ENCODE data around the gene FCER1G.

Gene FCER1G

DNA sequence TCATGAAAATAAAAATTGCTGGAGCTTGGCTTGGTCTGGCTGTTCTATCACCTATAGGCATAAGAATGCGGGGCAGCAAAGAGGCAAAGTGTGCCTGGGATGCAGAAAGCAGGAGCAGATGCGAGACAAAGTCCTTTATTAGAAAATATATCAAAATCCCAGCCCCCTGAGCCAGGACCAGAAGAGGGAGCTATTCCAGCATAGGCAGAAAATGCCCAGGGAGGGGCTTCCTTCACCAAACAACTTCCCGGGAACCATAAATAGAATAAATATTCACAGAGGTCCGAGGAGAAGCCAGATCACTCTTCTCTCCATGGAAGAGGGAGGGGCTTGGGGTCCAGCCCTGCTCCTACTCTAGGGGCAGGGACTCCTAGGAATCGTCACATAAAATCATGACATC, 43.9 kb upstream of the FCER1G start:
- H3K9me3 ChIP-seq (ENCODE audit: control insufficient read depth, insufficient read depth, low read depth, low read length), result no peaks in the 10 kb centered on the region
- H3K4me1 ChIP-seq (ENCODE audit: control insufficient read depth, insufficient read depth, low read length), result no peaks in the 10 kb centered on the region
- CTCF ChIA-PET, result interaction anchor here (0.6 to 1.0 kb wide), 4 partner anchors 10 to 66 kb away, joined by 3 to 4 read pairs (median 4); no protein-coding TSS in a partner anchor
- H3K27ac ChIP-seq (ENCODE audit: extremely low read depth, low read depth, low read length), result no peak overlapping the region
- H3K36me3 ChIP-seq (ENCODE audit: control insufficient read depth in 2 of 2, insufficient read depth in 1 of 2, low read length in 2 of 2), result peaks cover 16 to 82% of the 10 kb centered on the region in 2 experiments; a peak in 2 of 3 replicates
- H3K4me3 ChIP-seq (ENCODE audit: low read depth, low read length), result no peak overlapping the region
- POLR2A ChIA-PET, result interaction anchor here (1.0 kb wide), 1 partner anchor 9 kb away, joined by 3 read pairs; no protein-coding TSS in a partner anchor
- TF ChIP-seq, protein P1, sequence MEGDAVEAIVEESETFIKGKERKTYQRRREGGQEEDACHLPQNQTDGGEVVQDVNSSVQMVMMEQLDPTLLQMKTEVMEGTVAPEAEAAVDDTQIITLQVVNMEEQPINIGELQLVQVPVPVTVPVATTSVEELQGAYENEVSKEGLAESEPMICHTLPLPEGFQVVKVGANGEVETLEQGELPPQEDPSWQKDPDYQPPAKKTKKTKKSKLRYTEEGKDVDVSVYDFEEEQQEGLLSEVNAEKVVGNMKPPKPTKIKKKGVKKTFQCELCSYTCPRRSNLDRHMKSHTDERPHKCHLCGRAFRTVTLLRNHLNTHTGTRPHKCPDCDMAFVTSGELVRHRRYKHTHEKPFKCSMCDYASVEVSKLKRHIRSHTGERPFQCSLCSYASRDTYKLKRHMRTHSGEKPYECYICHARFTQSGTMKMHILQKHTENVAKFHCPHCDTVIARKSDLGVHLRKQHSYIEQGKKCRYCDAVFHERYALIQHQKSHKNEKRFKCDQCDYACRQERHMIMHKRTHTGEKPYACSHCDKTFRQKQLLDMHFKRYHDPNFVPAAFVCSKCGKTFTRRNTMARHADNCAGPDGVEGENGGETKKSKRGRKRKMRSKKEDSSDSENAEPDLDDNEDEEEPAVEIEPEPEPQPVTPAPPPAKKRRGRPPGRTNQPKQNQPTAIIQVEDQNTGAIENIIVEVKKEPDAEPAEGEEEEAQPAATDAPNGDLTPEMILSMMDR (tag by site-specific recombination; IDR thresholded peaks at IDR 0.05), result 0 out of 2 replicates have a peak, but pooled peaks have one; percentile 8
- no peak for TF ChIP-seq ZNF626 (tag by site-specific recombination; IDR thresholded peaks at IDR 0.05)

DNA sequence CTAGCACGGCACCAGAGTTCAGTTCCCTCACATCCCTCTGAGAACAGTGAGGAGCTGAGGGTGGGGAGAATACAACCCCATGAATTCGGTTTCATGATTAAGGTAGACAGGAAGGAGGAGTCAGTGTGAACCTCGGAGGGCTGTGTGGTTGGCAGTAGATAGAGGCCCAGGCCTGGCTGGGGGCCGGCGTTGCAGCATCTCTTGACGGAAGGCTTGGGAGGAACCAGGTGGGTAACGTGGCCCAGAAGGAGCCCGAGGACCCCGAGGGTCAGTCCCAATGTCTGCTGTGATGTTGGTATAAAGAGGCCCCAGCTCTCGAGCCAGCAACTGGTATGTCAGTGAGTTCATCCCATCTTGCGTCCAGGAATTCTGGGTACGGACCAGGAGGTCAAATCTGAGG, 43.4 kb upstream of the FCER1G start:
- H3K4me3 ChIP-seq (ENCODE audit: low read depth, low read length), result no peak overlapping the region
- H3K36me3 ChIP-seq (ENCODE audit: control insufficient read depth in 2 of 2, insufficient read depth in 1 of 2, low read length in 2 of 2), result peaks cover 16 to 82% of the 10 kb centered on the region in 2 experiments; a peak in 2 of 3 replicates
- no peak for TF ChIP-seq SCRT2 (tag by site-specific recombination; IDR thresholded peaks at IDR 0.05)
- TF ChIP-seq, protein P2, sequence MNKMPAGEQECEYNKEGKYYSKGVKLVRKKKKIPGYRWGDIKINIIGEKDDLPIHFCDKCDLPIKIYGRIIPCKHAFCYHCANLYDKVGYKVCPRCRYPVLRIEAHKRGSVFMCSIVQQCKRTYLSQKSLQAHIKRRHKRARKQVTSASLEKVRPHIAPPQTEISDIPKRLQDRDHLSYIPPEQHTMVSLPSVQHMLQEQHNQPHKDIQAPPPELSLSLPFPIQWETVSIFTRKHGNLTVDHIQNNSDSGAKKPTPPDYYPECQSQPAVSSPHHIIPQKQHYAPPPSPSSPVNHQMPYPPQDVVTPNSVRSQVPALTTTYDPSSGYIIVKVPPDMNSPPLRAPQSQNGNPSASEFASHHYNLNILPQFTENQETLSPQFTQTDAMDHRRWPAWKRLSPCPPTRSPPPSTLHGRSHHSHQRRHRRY (tag by site-specific recombination; IDR thresholded peaks at IDR 0.05), result no peak
- H3K9me3 ChIP-seq (ENCODE audit: control insufficient read depth, insufficient read depth, low read depth, low read length), result no peaks in the 10 kb centered on the region
- H3K27ac ChIP-seq (ENCODE audit: extremely low read depth, low read depth, low read length), result no peak overlapping the region
- no peaks in the 10 kb centered on the region for H3K4me1 ChIP-seq (ENCODE audit: control insufficient read depth, insufficient read depth, low read length)
- POLR2A ChIA-PET, result interaction anchor here (1.0 kb wide), 1 partner anchor 10 kb away, joined by 3 read pairs; no protein-coding TSS in a partner anchor
- CTCF ChIA-PET, result interaction anchor here (0.6 to 1.0 kb wide), 5 partner anchors 9 to 142 kb away, joined by 3 to 4 read pairs (median 3); no protein-coding TSS in a partner anchor

DNA sequence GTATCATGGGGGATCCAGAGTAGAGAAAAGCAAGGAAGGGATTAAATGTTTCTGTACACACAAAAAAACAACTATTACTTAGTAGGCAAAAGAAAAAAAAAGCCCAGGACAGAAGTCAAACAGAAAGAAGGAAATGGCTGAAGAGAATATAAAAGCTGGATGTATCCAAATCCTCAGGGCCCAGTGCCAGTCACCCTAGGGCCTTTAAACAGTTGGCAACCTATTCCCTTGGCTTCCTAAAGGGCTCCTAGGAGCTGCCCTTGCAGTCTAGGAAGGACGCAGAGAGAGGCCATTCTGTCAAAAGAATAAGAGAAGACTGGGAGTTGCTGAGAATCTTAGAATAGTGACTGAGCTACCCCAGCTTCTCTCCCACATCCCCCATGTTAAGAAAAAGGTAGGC, 42.7 kb upstream of the FCER1G start:
- CTCF ChIA-PET, result interaction anchor here (0.6 to 1.1 kb wide), 3 partner anchors 20 to 141 kb away, joined by 3 to 4 read pairs (median 3); no protein-coding TSS in a partner anchor
- POLR2A ChIA-PET, result interaction anchor here (2.1 kb wide), 1 partner anchor 10 kb away, joined by 5 read pairs; no protein-coding TSS in a partner anchor
- Histone ChIP-seq H3K4me1 (ENCODE audit: control insufficient read depth, insufficient read depth, low read length) (no peaks in the 10 kb centered on the region), H3K4me3 (ENCODE audit: low read depth, low read length) (no peak overlapping the region), H3K27ac (ENCODE audit: extremely low read depth, low read depth, low read length) (no peak overlapping the region), H3K36me3 (ENCODE audit: control insufficient read depth in 2 of 2, insufficient read depth in 1 of 2, low read length in 2 of 2) (peaks cover 16 to 82% of the 10 kb centered on the region in 2 experiments; a peak in 2 of 3 replicates), H3K9me3 (ENCODE audit: control insufficient read depth, insufficient read depth, low read depth, low read length) (no peaks in the 10 kb centered on the region)
- no peak for TF ChIP-seq YY2 (tag by site-specific recombination; IDR thresholded peaks at IDR 0.05)
- TF ChIP-seq ZNF140 (tag by site-specific recombination; IDR thresholded peaks at IDR 0.05), result no peak
- TF ChIP-seq ZBTB48 (tag by site-specific recombination; IDR thresholded peaks at IDR 0.05), result no peak

DNA sequence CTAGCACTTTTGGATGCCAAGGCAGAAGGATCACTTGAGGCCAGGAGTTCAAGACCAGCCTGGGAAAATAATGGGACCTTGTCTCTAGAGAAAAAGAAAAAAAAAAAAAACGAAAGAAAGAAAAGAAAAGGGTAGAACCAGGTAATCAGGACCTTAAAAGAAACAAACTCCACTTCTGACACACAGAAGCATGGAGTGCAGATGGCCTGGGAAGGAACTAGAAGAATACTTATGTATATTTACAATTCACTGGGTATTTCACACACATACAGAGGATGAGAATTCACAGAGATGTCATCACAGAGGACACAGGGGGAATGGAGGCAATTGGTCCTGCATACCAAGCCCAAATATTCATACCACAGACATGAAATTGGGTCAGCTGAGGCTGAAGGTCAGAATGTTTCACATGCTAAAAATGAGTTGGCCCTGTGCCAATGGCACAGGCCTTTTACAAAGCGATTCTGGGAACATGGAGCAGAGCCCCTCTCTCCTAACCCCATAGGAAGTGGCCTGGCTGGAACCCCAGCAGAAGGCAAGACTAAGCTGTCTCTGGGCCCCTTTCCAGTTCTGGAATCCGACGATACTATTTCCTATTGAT, 42.2 kb upstream of the FCER1G start:
- Histone ChIP-seq H3K4me3 (ENCODE audit: low read depth, low read length) (no peak overlapping the region), H3K4me1 (ENCODE audit: control insufficient read depth, insufficient read depth, low read length) (no peaks in the 10 kb centered on the region), H3K36me3 (ENCODE audit: control insufficient read depth in 2 of 2, insufficient read depth in 1 of 2, low read length in 2 of 2) (peaks cover 16 to 81% of the 10 kb centered on the region in 2 experiments; a peak in 2 of 3 replicates), H3K9me3 (ENCODE audit: control insufficient read depth, insufficient read depth, low read depth, low read length) (no peaks in the 10 kb centered on the region), H3K27ac (ENCODE audit: extremely low read depth, low read depth, low read length) (no peak overlapping the region)
- CTCF ChIA-PET, result interaction anchor here (1.1 kb wide), 1 partner anchor 118 kb away, joined by 3 read pairs; no protein-coding TSS in a partner anchor
- POLR2A ChIA-PET, result interaction anchor here (2.1 kb wide), 1 partner anchor 11 kb away, joined by 5 read pairs; no protein-coding TSS in a partner anchor
- TF ChIP-seq WT1 (tag by site-specific recombination; IDR thresholded peaks at IDR 0.05) (no peak), ZNF560 (tag by site-specific recombination; IDR thresholded peaks at IDR 0.05; ENCODE audit: borderline replicate concordance) (no peak), SCRT1 (tag by site-specific recombination; IDR thresholded peaks at IDR 0.05; ENCODE audit: borderline replicate concordance) (no peak), ZNF211 (tag by site-specific recombination; IDR thresholded peaks at IDR 0.05; ENCODE audit: low read depth) (no peak), ZFP41 (tag by site-specific recombination; IDR thresholded peaks at IDR 0.05; ENCODE audit: borderline replicate concordance) (no peak), ZNF596 (tag by site-specific recombination; IDR thresholded peaks at IDR 0.05) (no peak), ZNF624 (tag by site-specific recombination; IDR thresholded peaks at IDR 0.05) (no peak), ZNF48 (tag by site-specific recombination; IDR thresholded peaks at IDR 0.05) (no peak), ZNF664 (tag by site-specific recombination; IDR thresholded peaks at IDR 0.05) (no peak), ZNF394 (tag by site-specific recombination; IDR thresholded peaks at IDR 0.05; ENCODE audit: borderline replicate concordance) (no peak)
- TF ChIP-seq, protein P3, sequence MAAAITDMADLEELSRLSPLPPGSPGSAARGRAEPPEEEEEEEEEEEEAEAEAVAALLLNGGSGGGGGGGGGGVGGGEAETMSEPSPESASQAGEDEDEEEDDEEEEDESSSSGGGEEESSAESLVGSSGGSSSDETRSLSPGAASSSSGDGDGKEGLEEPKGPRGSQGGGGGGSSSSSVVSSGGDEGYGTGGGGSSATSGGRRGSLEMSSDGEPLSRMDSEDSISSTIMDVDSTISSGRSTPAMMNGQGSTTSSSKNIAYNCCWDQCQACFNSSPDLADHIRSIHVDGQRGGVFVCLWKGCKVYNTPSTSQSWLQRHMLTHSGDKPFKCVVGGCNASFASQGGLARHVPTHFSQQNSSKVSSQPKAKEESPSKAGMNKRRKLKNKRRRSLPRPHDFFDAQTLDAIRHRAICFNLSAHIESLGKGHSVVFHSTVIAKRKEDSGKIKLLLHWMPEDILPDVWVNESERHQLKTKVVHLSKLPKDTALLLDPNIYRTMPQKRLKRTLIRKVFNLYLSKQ (tag by site-specific recombination; IDR thresholded peaks at IDR 0.05; ENCODE audit: borderline replicate concordance), result no peak
- TF ChIP-seq, protein P4, sequence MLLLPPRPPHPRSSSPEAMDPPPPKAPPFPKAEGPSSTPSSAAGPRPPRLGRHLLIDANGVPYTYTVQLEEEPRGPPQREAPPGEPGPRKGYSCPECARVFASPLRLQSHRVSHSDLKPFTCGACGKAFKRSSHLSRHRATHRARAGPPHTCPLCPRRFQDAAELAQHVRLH (tag by site-specific recombination; IDR thresholded peaks at IDR 0.05), result no peak
